Ovary (tissue), 10 donors: Measurements from ENCODE around the gene ARHGAP28. TPM values are rescaled to one million over a fixed set of nuclear protein-coding genes. Genes with fewer than 3 reads are reported as not detected.

Source experiments
- DNase-seq, 5 donors: peaks; one replicate each; pipeline ENCODE4 v3.0.0-alpha.2; 2019 to 2020
- H3K27ac ChIP-seq, 2 donors: fragments of 200-600 bp; one replicate each; pipeline versions ENCODE4 v1.5.1 to v1.8.0; 2019 to 2022
- H3K27me3 ChIP-seq: fragments of 200-600 bp; one replicate; pipeline ENCODE4 v1.8.0; 2022
- H3K36me3 ChIP-seq: fragments of 200-600 bp; sonication (generic); one replicate; pipeline ENCODE4 v1.5.1; 2019
- H3K4me1 ChIP-seq: one replicate; pipeline ENCODE4 v1.8.1; 2013; ENCODE audit warnings: mild to moderate bottlenecking, moderate library complexity; ENCODE audit not compliant: insufficient read depth
- H3K4me3 ChIP-seq: fragments of 200-600 bp; sonication (generic); one replicate; pipeline ENCODE4 v1.5.1; 2017
- H3K9me3 ChIP-seq, 2 donors: fragments of 200-600 bp in 1 of 2; sonication (generic) in 1 of 2; one replicate each; pipeline versions ENCODE4 v1.5.1 to v1.8.1; 2013 to 2019; ENCODE audit warnings: mild to moderate bottlenecking in 1 of 2, moderate library complexity in 1 of 2
- EP300 ChIP-seq: sonication (generic); formaldehyde crosslinking; IDR thresholded peaks from one replicate; pipeline ENCODE4 v1.6.1; 2017; ENCODE audit warnings: antibody characterized with exemption
- POLR2A ChIP-seq: fragments of 450-650 bp; IDR thresholded peaks from one replicate; pipeline ENCODE4 v1.6.1; 2017; ENCODE audit warnings: antibody characterized with exemption, mild to moderate bottlenecking, moderate library complexity
- WGBS, 3 donors: extraction: QIAGEN DNeasy Blood & Tissue Kit in 1 of 3; methylation state at CpG; one replicate each; pipeline versions ENCODE4 v1.1.5 to v1.1.7; 2013 to 2017; 5-methylcytosine and 5-hydroxymethylcytosine counted together
- intact Hi-C, 4 donors: fragments of 100-400 bp; cut with DNase I; formaldehyde crosslinking; loops; one replicate each; pipeline versions ENCODE4 v1.11.0 to v1.15.1; 2022 to 2023
- long read RNA-seq, 3 donors: library from polyadenylated mRNA in 2 of 3; unstranded in 2 of 3; transcript quantifications; one replicate each; pipeline ENCODE4 v2.0.0 and lab custom pipeline, GENCODE V29; 2021 to 2026
- polyA plus RNA-seq, 2 donors: library from polyadenylated mRNA; stranded (reverse); fragments of 200-250 nt in 1 of 2; fragments of 350-450 nt in 1 of 2; fragmentation: Illumina TruSeq in 1 of 2; extraction: RNeasy Lipid Tissue Mini Kit (QIAGEN cat#74804) in 1 of 2; gene quantifications; one replicate each; pipeline ENCODE4 v1.2.3, GENCODE V29; 2013 to 2014
- total RNA-seq, 7 donors: library from RNA; depleted of rRNA in 2 of 7; stranded (reverse); fragments of >200 nt in 2 of 7; fragmentation: NEBNext Ultra II Directional in 3 of 7; extraction: Animal tissue kit (Norgen Biotek cat#: 25700) in 3 of 7; gene quantifications; one replicate each; pipeline versions ENCODE4 v1.1.0 to v1.2.4, GENCODE V29; 2016 to 2023
- TF ChIP-seq, protein P1 (sequence below), 3 donors: fragments of 450-650 bp in 2 of 3; fragments of 200-600 bp in 1 of 3; IDR thresholded peaks; one replicate each; pipeline versions ENCODE4 v1.5.1 to v1.8.0; 2016 to 2022; ENCODE audit warnings: antibody characterized with exemption in 3 of 3, mild to moderate bottlenecking in 1 of 3
- donor health status: DM: no; HTN: no; CAD: no; lungs with moderate emphysema.
- donor health status: DM: no; HTN: no; CAD: no.
- donor health status: Bipolar disorder and iron deficiency.
- donor health status: DM: yes; HTN: yes; CAD: no.
- donor health status: DM: no; HTN: no; CAD: no.
- donor health status: DM: yes; HTN: yes; CAD: no.

The ARHGAP28 gene
- total RNA-seq (10 to 100 TPM; 15.7 to 28.7 (median 19.2) TPM), polyA plus RNA-seq (10 to 100 TPM in 1 of 2 donors, 1 to 10 TPM in 1; 5.9 to 10.9 TPM)
- long read RNA-seq, donor 1, partial matches to known transcripts = 4 of 11 reads
- long read RNA-seq, donor 1, other reads (novel, unspliced or antisense) = 6 of 11 reads
- long read RNA-seq, donor 2, full-length matches to known transcripts = 2 of 2 reads
- long read RNA-seq, donor 2, partial matches to known transcripts = 0 of 2 reads
- long read RNA-seq, donor 2, other reads (novel, unspliced or antisense) = 0 of 2 reads
- long read RNA-seq, donor 3, transcript ARHGAP28-203 (18 exons, 2,295 nt) = major isoform, 17 of 21 reads
- long read RNA-seq, donor 3, partial matches to known transcripts = 4 of 21 reads
- long read RNA-seq, donor 3, other reads (novel, unspliced or antisense) = 0 of 21 reads

- peak within 1 kb of the TSS; percentile 89 to 97 for H3K27ac ChIP-seq
- H3K4me3 ChIP-seq = peak within 1 kb of the TSS; percentile 62
- H3K27me3 ChIP-seq = no peaks in the 10 kb centered on the region
- peak; percentile 52 for TF ChIP-seq POLR2A
- TF ChIP-seq, protein P1, sequence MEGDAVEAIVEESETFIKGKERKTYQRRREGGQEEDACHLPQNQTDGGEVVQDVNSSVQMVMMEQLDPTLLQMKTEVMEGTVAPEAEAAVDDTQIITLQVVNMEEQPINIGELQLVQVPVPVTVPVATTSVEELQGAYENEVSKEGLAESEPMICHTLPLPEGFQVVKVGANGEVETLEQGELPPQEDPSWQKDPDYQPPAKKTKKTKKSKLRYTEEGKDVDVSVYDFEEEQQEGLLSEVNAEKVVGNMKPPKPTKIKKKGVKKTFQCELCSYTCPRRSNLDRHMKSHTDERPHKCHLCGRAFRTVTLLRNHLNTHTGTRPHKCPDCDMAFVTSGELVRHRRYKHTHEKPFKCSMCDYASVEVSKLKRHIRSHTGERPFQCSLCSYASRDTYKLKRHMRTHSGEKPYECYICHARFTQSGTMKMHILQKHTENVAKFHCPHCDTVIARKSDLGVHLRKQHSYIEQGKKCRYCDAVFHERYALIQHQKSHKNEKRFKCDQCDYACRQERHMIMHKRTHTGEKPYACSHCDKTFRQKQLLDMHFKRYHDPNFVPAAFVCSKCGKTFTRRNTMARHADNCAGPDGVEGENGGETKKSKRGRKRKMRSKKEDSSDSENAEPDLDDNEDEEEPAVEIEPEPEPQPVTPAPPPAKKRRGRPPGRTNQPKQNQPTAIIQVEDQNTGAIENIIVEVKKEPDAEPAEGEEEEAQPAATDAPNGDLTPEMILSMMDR (IDR thresholded peaks at IDR 0.05) = peak; percentile 42 to 67 (median 59)
- no peak for TF ChIP-seq EP300
- H3K36me3 ChIP-seq = no peaks in the 10 kb centered on the region
- peaks cover 7% of the 10 kb centered on the region for H3K4me1 ChIP-seq
- intact Hi-C loops = loop anchor here (5.0 to 10.0 kb wide), 7 partner anchors 48 to 835 kb away; partner anchors contain the start of gene TMEM200C (in 1 of the 4)
- WGBS, 3 donors = 0 to 1% (median 0%) methylated on average over 36 to 96 of the region's 96 CpGs
- no peaks in the 10 kb centered on the region for H3K9me3 ChIP-seq
- DNase-seq = peak; percentile 89 to 98 (median 93)
Observed at GRCh38 chr18:6729247-6730091, at the start of gene ARHGAP28. Gene ARHGAP28 (plus strand): TSS chr18:6729716. CDS start chr18:6729822, 106 bp downstream.

DNA sequence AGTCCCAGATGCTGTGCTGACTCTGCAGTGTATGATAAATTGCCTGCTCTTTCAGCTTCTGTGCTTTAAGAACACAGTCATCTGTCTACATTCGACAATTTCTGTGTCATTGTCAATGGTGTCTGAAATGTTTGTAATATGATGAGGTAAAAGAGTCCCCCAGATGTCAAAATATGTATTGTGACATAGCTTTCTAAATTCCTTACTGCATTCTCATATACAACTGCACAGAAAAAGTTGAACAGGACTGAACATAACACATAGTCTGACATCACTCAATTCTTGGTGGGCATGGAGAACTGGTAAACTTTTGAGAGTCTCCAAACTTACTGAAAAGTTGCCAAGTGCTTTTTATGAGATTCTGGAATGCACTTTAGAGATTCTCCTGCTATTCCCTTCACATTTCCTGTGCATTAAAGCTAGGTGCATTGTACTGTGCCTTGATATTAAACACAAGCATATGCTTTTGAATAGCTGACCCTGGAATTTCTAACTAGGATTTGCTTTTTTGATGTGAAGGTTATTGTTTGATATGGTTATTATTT, 48.1 kb upstream of the ARHGAP28 start:
- Histone ChIP-seq H3K27ac (no peak overlapping the region), H3K9me3 (no peaks in the 10 kb centered on the region), H3K4me3 (no peak overlapping the region), H3K36me3 (no peaks in the 10 kb centered on the region), H3K27me3 (no peaks in the 10 kb centered on the region), H3K4me1 (no peaks in the 10 kb centered on the region)
- WGBS, 3 donors = 59 to 88% (median 66%) methylated on average over 1 of the region's 1 CpG
- DNase-seq = no peak
- TF ChIP-seq EP300 = no peak
- no peak for TF ChIP-seq POLR2A
- TF ChIP-seq, protein P1 (IDR thresholded peaks at IDR 0.05) = no peak
- intact Hi-C loops = no loop called here

DNA sequence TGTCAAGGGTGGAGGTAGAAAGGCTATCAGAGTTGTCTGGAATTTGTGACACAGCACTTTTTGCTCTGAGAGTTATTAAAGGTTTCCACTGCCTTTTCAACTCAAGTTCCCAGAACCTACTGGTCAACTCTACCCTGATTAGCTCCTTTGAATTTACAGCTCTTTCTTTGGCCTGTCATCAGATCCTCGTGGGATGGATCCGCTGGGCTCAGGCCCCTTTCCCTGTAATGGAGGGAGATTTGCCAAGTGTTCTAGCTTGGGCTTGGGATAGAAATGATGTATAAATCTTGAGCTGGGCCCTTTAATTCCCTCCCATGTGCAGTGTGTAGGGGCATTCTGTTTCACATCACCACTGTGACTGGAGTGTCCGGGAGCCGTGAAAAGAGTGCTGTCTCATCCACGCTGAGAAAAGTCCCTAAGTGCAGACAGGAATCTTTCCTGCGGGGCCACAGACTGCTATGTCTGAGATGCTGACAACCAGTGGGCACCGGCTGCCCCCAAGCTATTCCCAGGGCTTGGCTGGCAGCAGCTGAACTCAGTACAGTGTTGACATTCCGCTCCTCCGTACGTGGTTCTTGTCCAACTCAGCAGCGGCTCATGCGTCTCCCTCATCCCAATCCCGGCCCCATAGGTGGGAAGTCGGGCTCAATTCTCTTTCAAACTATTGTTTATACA, 46.9 kb upstream of the ARHGAP28 start:
- Histone ChIP-seq H3K4me1 (no peaks in the 10 kb centered on the region), H3K9me3 (no peaks in the 10 kb centered on the region), H3K27ac (no peak overlapping the region), H3K4me3 (no peak overlapping the region), H3K36me3 (no peaks in the 10 kb centered on the region), H3K27me3 (no peaks in the 10 kb centered on the region)
- DNase-seq = peak in 4 of 5 donors; percentile 9 to 39 (median 25)
- intact Hi-C loops = no loop called here
- WGBS, 3 donors = 24 to 41% (median 29%) methylated on average over 14 of the region's 14 CpGs
- TF ChIP-seq POLR2A (no peak), EP300 (no peak)
- TF ChIP-seq, protein P1 (IDR thresholded peaks at IDR 0.05) = no peak
